Measurements from ENCODE around the gene TSN.

The TSN gene

DNA sequence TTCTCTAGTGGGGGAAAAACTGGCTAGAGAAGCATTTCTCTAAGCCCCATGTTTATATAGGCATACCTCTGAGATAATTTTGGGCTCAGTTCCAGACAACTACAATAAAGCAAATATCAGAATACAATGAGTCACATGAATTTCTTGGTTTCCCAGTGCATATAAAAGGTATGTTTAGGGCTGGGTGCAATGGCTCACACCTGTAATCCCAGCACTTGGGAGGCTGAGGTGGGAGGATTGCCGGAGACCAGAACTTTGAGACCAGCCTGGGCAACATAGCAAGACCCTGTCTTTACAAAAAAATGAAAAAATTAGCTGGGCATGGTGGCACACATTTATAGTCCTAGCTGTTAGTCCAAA, 22.2 kb downstream of the TSN start:
- no peak overlapping the region for H3K4me3 ChIP-seq (ENCODE audit: extremely low read depth, insufficient read depth, low read length, poor library complexity, severe bottlenecking)
- H3K9me3 ChIP-seq (ENCODE audit: control insufficient read depth, low read length), result no peaks in the 10 kb centered on the region
- no peak overlapping the region for H3K27ac ChIP-seq (ENCODE audit: low read depth, low read length, severe bottlenecking)
- no peaks in the 10 kb centered on the region for H3K4me1 ChIP-seq (ENCODE audit: control insufficient read depth, insufficient read depth, low read length, poor library complexity, severe bottlenecking)
- no peaks in the 10 kb centered on the region for H3K36me3 ChIP-seq (ENCODE audit: control insufficient read depth, insufficient read depth, low read length)
- WGBS, 2 experiments (ENCODE audit: insufficient coverage in 2 of 2), result 78 to 100% methylated on average over 1 of the region's 1 CpG

GRCh38 chr2:121778741-121779487, 23.5 kb downstream of the TSN start:
- Histone ChIP-seq H3K36me3 (ENCODE audit: control insufficient read depth, insufficient read depth, low read length) (no peaks in the 10 kb centered on the region), H3K9me3 (ENCODE audit: control insufficient read depth, low read length) (no peaks in the 10 kb centered on the region), H3K4me3 (ENCODE audit: extremely low read depth, insufficient read depth, low read length, poor library complexity, severe bottlenecking) (no peak overlapping the region), H3K4me1 (ENCODE audit: control insufficient read depth, insufficient read depth, low read length, poor library complexity, severe bottlenecking) (no peaks in the 10 kb centered on the region), H3K27ac (ENCODE audit: low read depth, low read length, severe bottlenecking) (no peak overlapping the region)
- 83 to 87% methylated on average over 5 of the region's 7 CpGs for WGBS, 2 experiments (ENCODE audit: insufficient coverage in 2 of 2)

DNA sequence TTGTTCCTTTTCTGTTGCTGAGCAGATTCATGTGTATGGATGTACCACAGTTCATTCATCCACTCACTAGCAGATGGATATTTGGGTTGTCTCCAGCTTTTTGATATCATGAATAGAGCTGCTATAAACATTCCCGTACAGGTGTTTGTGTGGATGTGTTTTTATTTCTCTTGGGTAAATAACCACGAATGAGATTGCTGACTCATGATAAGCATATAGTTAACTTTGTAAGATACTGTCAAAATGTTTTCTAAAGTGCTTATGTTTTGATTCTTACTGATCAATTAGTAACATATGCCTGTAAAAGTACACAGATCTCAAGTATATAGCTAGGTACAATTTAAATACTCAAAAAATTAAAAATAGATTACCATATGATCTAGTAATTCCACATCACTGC, 27.7 kb downstream of the TSN start:
- no peaks in the 10 kb centered on the region for H3K36me3 ChIP-seq (ENCODE audit: control insufficient read depth, insufficient read depth, low read length)
- no CpG with 5 or more reads among the region's 2 CpGs for WGBS, 2 experiments (ENCODE audit: insufficient coverage in 2 of 2)
- no peak overlapping the region for H3K27ac ChIP-seq (ENCODE audit: low read depth, low read length, severe bottlenecking)
- H3K4me1 ChIP-seq (ENCODE audit: control insufficient read depth, insufficient read depth, low read length, poor library complexity, severe bottlenecking), result no peaks in the 10 kb centered on the region
- no peaks in the 10 kb centered on the region for H3K9me3 ChIP-seq (ENCODE audit: control insufficient read depth, low read length)
- no peak overlapping the region for H3K4me3 ChIP-seq (ENCODE audit: extremely low read depth, insufficient read depth, low read length, poor library complexity, severe bottlenecking)

- Histone ChIP-seq H3K4me3 (ENCODE audit: extremely low read depth, insufficient read depth, low read length, poor library complexity, severe bottlenecking) (no peak overlapping the region), H3K27ac (ENCODE audit: low read depth, low read length, severe bottlenecking) (no peak overlapping the region), H3K36me3 (ENCODE audit: control insufficient read depth, insufficient read depth, low read length) (no peaks in the 10 kb centered on the region), H3K4me1 (ENCODE audit: control insufficient read depth, insufficient read depth, low read length, poor library complexity, severe bottlenecking) (peaks cover 14% of the 10 kb centered on the region), H3K9me3 (ENCODE audit: control insufficient read depth, low read length) (peaks cover 7% of the 10 kb centered on the region)
- WGBS, 2 experiments (ENCODE audit: insufficient coverage in 2 of 2), result 100% methylated on average over 1 of the region's 1 CpG
Observed at GRCh38 chr2:121788685-121789084, 33.2 kb downstream of the TSN start.

DNA sequence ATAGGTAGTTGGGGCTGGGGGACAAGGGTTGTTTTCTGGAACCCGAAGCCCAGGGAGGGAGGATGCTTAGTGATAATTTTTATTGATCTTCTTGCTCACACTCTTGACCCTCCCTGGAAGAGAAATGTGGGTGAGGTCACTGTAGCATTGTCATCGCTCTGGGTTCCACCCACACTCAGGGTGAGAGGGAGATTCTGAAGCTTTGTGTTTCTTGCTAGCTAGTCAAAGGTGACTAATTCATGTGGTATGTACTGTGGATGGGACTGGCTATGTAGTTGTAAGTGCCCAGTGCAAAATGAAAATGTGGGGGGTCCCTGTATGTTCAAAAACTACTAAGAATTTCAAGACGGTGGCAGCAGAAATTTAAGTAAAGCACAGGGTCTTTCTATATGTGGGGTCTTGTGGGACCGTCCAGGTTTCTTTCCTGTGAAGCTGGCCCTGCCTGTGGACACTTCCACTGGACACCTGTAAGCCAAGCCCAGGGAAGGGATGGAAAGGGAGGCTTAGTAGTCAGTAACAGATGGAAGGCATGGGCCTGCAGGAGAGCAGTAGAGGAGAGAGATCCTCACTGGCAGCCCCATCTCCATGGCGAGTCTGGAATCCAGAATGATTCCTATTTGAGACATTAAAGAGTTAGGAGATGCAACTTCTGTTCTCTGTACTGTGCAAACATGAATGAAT, 35.0 kb downstream of the TSN start:
- Histone ChIP-seq H3K9me3 (ENCODE audit: control insufficient read depth, low read length) (peaks cover 7% of the 10 kb centered on the region), H3K36me3 (ENCODE audit: control insufficient read depth, insufficient read depth, low read length) (no peaks in the 10 kb centered on the region), H3K4me3 (ENCODE audit: extremely low read depth, insufficient read depth, low read length, poor library complexity, severe bottlenecking) (no peak overlapping the region), H3K4me1 (ENCODE audit: control insufficient read depth, insufficient read depth, low read length, poor library complexity, severe bottlenecking) (peaks cover 14% of the 10 kb centered on the region), H3K27ac (ENCODE audit: low read depth, low read length, severe bottlenecking) (peak overlapping the region; percentile 10)
- 87 to 92% methylated on average over 2 to 3 of the region's 5 CpGs for WGBS, 2 experiments (ENCODE audit: insufficient coverage in 2 of 2)

DNA sequence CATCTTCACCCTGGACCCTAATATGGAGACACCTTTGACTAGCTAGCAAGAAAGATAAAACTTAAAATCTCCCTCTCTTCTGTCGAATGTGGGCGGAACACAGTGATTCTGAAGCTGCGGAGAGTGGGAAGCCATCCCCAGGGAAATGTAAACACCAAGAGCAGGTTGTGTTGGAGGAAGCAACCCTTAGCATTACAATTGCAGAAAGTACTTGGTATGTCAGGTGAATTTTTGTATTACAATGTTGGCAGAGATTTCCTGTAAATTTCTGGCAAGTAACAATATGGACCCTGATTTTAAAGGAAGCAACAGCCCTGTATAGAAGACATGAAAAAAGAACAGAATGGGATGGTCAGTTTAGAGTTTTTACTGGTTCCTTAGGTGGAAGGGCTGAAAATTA, 35.8 kb downstream of the TSN start:
- Histone ChIP-seq H3K27ac (ENCODE audit: low read depth, low read length, severe bottlenecking) (no peak overlapping the region), H3K36me3 (ENCODE audit: control insufficient read depth, insufficient read depth, low read length) (no peaks in the 10 kb centered on the region), H3K4me3 (ENCODE audit: extremely low read depth, insufficient read depth, low read length, poor library complexity, severe bottlenecking) (no peak overlapping the region), H3K4me1 (ENCODE audit: control insufficient read depth, insufficient read depth, low read length, poor library complexity, severe bottlenecking) (peaks cover 14% of the 10 kb centered on the region), H3K9me3 (ENCODE audit: control insufficient read depth, low read length) (peaks cover 7% of the 10 kb centered on the region)
- WGBS, 2 experiments (ENCODE audit: insufficient coverage in 2 of 2), result 74% methylated on average over 2 of the region's 3 CpGs; no CpG with 5 or more reads in 1 of the 2 experiments

- Histone ChIP-seq H3K36me3 (ENCODE audit: control insufficient read depth, insufficient read depth, low read length) (no peaks in the 10 kb centered on the region), H3K4me1 (ENCODE audit: control insufficient read depth, insufficient read depth, low read length, poor library complexity, severe bottlenecking) (peaks cover 14% of the 10 kb centered on the region), H3K27ac (ENCODE audit: low read depth, low read length, severe bottlenecking) (no peak overlapping the region), H3K9me3 (ENCODE audit: control insufficient read depth, low read length) (peaks cover 7% of the 10 kb centered on the region), H3K4me3 (ENCODE audit: extremely low read depth, insufficient read depth, low read length, poor library complexity, severe bottlenecking) (no peak overlapping the region)
- 71 to 79% methylated on average over 4 to 6 of the region's 6 CpGs for WGBS, 2 experiments (ENCODE audit: insufficient coverage in 2 of 2)
Observed at GRCh38 chr2:121791801-121792221, 36.4 kb downstream of the TSN start.

- H3K4me3 ChIP-seq (ENCODE audit: extremely low read depth, insufficient read depth, low read length, poor library complexity, severe bottlenecking), result no peak overlapping the region
- H3K27ac ChIP-seq (ENCODE audit: low read depth, low read length, severe bottlenecking), result no peak overlapping the region
- peaks cover 14% of the 10 kb centered on the region for H3K4me1 ChIP-seq (ENCODE audit: control insufficient read depth, insufficient read depth, low read length, poor library complexity, severe bottlenecking)
- 80 to 94% methylated on average over 1 to 3 of the region's 3 CpGs for WGBS, 2 experiments (ENCODE audit: insufficient coverage in 2 of 2)
- peaks cover 1% of the 10 kb centered on the region for H3K9me3 ChIP-seq (ENCODE audit: control insufficient read depth, low read length)
- H3K36me3 ChIP-seq (ENCODE audit: control insufficient read depth, insufficient read depth, low read length), result no peaks in the 10 kb centered on the region
Observed at GRCh38 chr2:121793816-121794215, 38.4 kb downstream of the TSN start.

DNA sequence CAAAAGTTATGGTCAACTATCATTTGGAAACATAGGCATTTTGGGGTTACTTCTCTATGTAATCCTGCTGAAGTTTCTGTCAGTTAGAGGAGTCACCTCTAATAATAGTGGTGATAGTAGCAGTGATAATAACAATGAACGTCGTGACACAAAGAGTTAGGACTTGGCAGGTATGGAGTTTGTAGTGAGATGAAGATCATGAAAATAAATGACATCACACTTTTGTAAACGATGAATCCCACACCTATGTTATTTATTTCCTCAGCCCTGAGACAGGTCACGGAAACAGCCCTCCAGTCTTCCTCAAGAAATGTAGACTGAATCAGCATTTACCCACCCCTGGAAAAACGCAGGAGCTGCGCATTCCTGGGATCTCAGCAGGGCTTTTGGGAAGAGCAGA, 38.8 kb downstream of the TSN start:
- H3K36me3 ChIP-seq (ENCODE audit: control insufficient read depth, insufficient read depth, low read length), result no peaks in the 10 kb centered on the region
- H3K27ac ChIP-seq (ENCODE audit: low read depth, low read length, severe bottlenecking), result no peak overlapping the region
- WGBS, 2 experiments (ENCODE audit: insufficient coverage in 2 of 2), result 75 to 86% methylated on average over 2 to 4 of the region's 6 CpGs
- no peak overlapping the region for H3K4me3 ChIP-seq (ENCODE audit: extremely low read depth, insufficient read depth, low read length, poor library complexity, severe bottlenecking)
- peaks cover 14% of the 10 kb centered on the region for H3K4me1 ChIP-seq (ENCODE audit: control insufficient read depth, insufficient read depth, low read length, poor library complexity, severe bottlenecking)
- no peaks in the 10 kb centered on the region for H3K9me3 ChIP-seq (ENCODE audit: control insufficient read depth, low read length)

- Histone ChIP-seq H3K9me3 (ENCODE audit: control insufficient read depth, low read length) (no peaks in the 10 kb centered on the region), H3K4me3 (ENCODE audit: extremely low read depth, insufficient read depth, low read length, poor library complexity, severe bottlenecking) (no peak overlapping the region), H3K36me3 (ENCODE audit: control insufficient read depth, insufficient read depth, low read length) (no peaks in the 10 kb centered on the region), H3K27ac (ENCODE audit: low read depth, low read length, severe bottlenecking) (no peak overlapping the region), H3K4me1 (ENCODE audit: control insufficient read depth, insufficient read depth, low read length, poor library complexity, severe bottlenecking) (no peaks in the 10 kb centered on the region)
- 96 to 100% methylated on average over 3 to 4 of the region's 4 CpGs for WGBS, 2 experiments (ENCODE audit: insufficient coverage in 2 of 2)
Observed at GRCh38 chr2:121796239-121796638, 40.8 kb downstream of the TSN start.

DNA sequence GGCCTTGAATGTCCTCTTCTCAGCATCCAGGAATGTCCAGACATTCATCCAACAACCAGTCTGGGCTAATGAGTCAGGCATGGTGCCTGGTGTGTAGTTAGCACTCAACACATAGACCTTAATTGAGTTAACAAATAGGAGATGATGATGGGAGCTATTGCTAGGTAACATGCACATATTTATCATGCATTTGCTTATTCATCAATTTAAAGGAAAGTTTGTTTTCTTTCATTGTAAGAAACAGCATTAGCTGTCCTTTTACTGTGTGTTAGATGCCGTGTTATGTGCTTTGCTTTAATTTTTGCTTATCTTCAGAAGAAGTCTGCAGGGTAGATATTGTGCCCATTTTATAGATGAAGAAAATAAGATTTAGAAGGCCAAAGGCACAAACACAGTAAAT, 43.2 kb downstream of the TSN start:
- WGBS, 2 experiments (ENCODE audit: insufficient coverage in 2 of 2), result 100% methylated on average over 1 of the region's 1 CpG

More for the DNA sequence above, 43.2 kb downstream of the TSN start:
- H3K27ac ChIP-seq (ENCODE audit: low read depth, low read length, severe bottlenecking), result no peak overlapping the region
- no peaks in the 10 kb centered on the region for H3K9me3 ChIP-seq (ENCODE audit: control insufficient read depth, low read length)
- no peaks in the 10 kb centered on the region for H3K4me1 ChIP-seq (ENCODE audit: control insufficient read depth, insufficient read depth, low read length, poor library complexity, severe bottlenecking)
- H3K4me3 ChIP-seq (ENCODE audit: extremely low read depth, insufficient read depth, low read length, poor library complexity, severe bottlenecking), result no peak overlapping the region
- H3K36me3 ChIP-seq (ENCODE audit: control insufficient read depth, insufficient read depth, low read length), result no peaks in the 10 kb centered on the region
